Lower leg skin (tissue), 4 donors: Measurements from ENCODE around the gene CEND1. TPM values are rescaled to one million over a fixed set of nuclear protein-coding genes. Genes with fewer than 3 reads are reported as not detected.

Experiments used
- DNase-seq, 2 donors: peaks; one replicate each; pipeline ENCODE4 v3.0.0-alpha.2; 2019; ENCODE audit warnings: low spot score in 2 of 2
- H3K4me3 ChIP-seq: fragments of 200-600 bp; sonication (generic); 2 replicates; pipeline ENCODE4 v1.5.1; 2017; ENCODE audit warnings: mild to moderate bottlenecking, low read depth; ENCODE audit not compliant: poor library complexity, severe bottlenecking
- CTCF ChIP-seq, 3 donors: fragments of 450-650 bp; IDR thresholded peaks; one replicate each; pipeline ENCODE4 v1.5.1; 2016; ENCODE audit warnings: antibody characterized with exemption in 3 of 3, mild to moderate bottlenecking in 3 of 3, moderate library complexity in 2 of 3
- POLR2A ChIP-seq, 2 donors: fragments of 450-650 bp; IDR thresholded peaks; one replicate each; pipeline ENCODE4 v1.6.1; 2016 to 2017; ENCODE audit warnings: antibody characterized with exemption in 2 of 2, mild to moderate bottlenecking in 1 of 2, moderate library complexity in 1 of 2
- WGBS, 2 donors: methylation state at CpG; one replicate each; pipeline ENCODE4 v1.1.5; 2018; 5-methylcytosine and 5-hydroxymethylcytosine counted together
- intact Hi-C: fragments of 100-400 bp; cut with DNase I; formaldehyde crosslinking; loops from one replicate; pipeline ENCODE4 v1.15.0; 2023; ENCODE audit warnings: low total_unique reads
- total RNA-seq, 4 donors: library from RNA; depleted of rRNA; stranded (reverse); fragments of >200 nt; gene quantifications; one replicate each; pipeline ENCODE4 v1.1.0, GENCODE V29; 2016

CEND1 gene
- total RNA-seq, 4 donors from 2014 or later = not detected

- DNase-seq = no peak
- TF ChIP-seq CTCF (IDR thresholded peaks at IDR 0.05) (no peak), POLR2A (IDR thresholded peaks at IDR 0.05) (no peak)
- H3K4me3 ChIP-seq = no peak overlapping the region
- intact Hi-C loops = no loop called here
- 81 to 85% methylated on average over 15 to 22 of the region's 24 CpGs for WGBS, 2 donors
Measured at GRCh38 chr11:787084-787675, 2.7 kb downstream of the CEND1 start.

GRCh38 chr11:786235-787083, 3.4 kb downstream of the CEND1 start:
- WGBS, 2 donors = 79 to 83% methylated on average over 20 to 23 of the region's 24 CpGs
- TF ChIP-seq CTCF (IDR thresholded peaks at IDR 0.05) (no peak), POLR2A (IDR thresholded peaks at IDR 0.05) (no peak)
- intact Hi-C loops = no loop called here
- no peak for DNase-seq
- no peak overlapping the region for H3K4me3 ChIP-seq

GRCh38 chr11:783581-784015, 6.3 kb downstream of the CEND1 start:
- H3K4me3 ChIP-seq = no peak overlapping the region
- intact Hi-C loops = no loop called here
- TF ChIP-seq POLR2A (IDR thresholded peaks at IDR 0.05) (no peak), CTCF (IDR thresholded peaks at IDR 0.05) (no peak)
- 23 to 32% methylated on average over 24 of the region's 24 CpGs for WGBS, 2 donors
- peak in 1 of 2 donors; percentile 94 for DNase-seq

- intact Hi-C loops = no loop called here
- H3K4me3 ChIP-seq = no peak overlapping the region
- no peak for DNase-seq
- TF ChIP-seq CTCF (IDR thresholded peaks at IDR 0.05) (no peak), POLR2A (IDR thresholded peaks at IDR 0.05) (no peak)
- 75 to 91% methylated on average over 29 to 35 of the region's 36 CpGs for WGBS, 2 donors
Measured at GRCh38 chr11:782264-783174, 7.4 kb downstream of the CEND1 start.

- no peak for TF ChIP-seq CTCF (IDR thresholded peaks at IDR 0.05)
- no peak for TF ChIP-seq POLR2A (IDR thresholded peaks at IDR 0.05)
- WGBS, 2 donors = 95 to 96% methylated on average over 16 of the region's 16 CpGs
- intact Hi-C loops = no loop called here
Measured at GRCh38 chr11:779955-780532, 9.8 kb downstream of the CEND1 start.

More at GRCh38 chr11:779955-780532, 9.8 kb downstream of the CEND1 start:
- no peak for DNase-seq
- no peak overlapping the region for H3K4me3 ChIP-seq
